ENCODE data around the gene AKAP8L.

AKAP8L gene, protein sequence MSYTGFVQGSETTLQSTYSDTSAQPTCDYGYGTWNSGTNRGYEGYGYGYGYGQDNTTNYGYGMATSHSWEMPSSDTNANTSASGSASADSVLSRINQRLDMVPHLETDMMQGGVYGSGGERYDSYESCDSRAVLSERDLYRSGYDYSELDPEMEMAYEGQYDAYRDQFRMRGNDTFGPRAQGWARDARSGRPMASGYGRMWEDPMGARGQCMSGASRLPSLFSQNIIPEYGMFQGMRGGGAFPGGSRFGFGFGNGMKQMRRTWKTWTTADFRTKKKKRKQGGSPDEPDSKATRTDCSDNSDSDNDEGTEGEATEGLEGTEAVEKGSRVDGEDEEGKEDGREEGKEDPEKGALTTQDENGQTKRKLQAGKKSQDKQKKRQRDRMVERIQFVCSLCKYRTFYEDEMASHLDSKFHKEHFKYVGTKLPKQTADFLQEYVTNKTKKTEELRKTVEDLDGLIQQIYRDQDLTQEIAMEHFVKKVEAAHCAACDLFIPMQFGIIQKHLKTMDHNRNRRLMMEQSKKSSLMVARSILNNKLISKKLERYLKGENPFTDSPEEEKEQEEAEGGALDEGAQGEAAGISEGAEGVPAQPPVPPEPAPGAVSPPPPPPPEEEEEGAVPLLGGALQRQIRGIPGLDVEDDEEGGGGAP

DNA sequence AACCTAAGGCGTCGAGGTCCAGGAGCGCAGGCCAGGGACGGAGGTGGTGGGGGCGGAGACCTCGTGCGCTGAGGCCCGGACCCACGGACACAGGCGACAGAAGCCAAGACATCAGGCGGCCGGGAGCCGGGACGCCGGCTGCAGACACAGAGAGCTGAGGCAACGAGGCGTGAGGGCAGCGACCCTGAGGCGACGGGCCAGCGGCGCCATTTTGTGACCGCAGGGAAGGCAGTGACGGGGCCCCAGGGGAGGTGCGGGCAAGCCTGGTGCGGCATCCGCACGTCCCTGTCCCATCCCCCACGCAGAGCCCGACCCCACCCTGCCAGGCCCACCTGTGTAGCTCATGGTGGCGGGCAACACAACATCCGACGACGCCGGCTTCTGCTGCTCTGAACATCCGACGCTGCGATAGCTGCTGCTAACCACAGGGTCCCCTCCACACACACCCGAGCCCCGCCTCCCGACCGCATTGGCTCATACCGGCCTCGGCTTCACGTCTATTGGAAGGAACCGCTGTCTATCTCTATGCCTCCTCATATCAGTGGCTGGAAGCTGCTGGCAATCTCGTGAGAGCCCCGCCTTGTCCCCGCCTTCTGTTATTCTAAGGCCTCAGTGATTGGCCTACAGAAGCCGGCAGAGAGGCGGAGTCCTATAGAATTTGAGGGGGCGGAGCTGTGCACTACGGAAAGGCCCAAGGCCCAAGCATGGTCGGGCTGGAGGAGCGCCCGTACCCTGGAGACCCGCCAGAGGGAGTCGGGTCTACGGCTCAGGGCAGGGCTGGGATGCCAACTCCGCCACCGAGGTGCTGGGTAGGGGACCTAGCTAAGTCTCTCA, at the start of gene AKAP8L:
TSS of gene AKAP8L (minus strand) at position 410 of the 834 bp plus-strand sequence. CDS start at position 345, 65 bp downstream.
- DNase-seq = peak; percentile 99

DNA sequence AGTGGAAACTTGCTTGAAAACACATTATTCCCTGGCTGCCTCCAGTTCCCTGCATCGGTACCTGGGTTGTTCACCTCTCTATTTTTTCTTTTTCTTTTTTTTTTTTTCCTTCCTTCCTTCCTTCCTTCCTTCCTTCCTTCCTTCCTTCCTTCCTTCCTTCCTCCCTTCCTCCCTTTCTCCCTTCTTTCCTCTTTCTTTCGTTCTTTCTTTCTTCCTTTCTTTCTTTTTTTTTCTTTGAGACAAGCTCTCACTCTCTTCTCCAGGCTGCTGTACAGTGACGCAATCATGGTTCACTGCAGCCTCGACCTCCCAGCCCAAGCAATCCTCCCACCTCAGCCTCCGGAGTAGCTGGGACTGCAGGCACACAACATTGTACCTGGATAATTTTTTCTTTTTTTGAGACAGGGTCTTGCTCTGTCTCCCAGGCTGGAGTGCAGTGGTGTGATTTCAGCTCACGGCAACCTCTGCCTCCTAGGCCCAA, 49.0 kb upstream of the AKAP8L start:
- no peak for DNase-seq

DNA sequence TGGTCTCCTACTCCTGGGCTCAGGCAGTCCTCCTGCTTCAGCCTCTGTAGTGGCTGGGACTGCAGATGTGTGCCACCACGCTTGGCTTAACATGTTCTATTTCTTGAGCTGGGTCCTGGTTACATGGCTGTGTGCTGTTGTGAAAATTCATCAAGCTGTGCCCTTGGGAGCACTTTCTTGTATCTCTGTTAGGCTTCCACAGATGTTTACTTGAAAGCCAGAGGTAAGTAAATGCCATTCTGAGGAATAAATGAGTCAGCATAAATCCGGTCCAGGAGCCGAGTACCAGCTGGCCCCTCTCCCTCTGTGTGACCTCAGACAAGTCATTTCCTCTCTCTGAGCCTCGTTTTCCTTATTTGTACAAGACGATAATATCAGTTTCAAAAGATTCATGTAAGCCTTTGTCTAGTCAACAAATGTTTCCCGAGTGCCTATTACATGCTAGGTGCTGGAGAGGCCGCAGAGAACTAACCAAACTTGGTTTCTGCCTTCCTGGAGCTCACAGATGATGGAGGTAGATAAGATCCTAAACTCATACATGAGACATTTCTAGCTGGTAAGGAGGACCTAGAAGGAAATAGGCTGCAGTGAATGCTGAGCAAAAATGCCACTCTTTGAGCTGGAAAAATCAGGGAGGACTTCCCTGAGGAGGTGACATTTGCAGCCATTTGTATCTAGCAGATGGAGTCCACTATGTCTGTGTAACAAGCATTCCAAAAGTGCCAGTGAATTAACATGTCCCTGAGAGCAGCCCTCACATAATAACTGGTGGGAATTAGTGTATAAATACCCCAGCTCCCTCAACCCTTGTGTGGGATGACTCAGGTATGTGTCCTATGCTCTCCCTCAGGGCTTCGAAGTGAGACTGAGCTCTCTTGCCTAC, 48.3 kb upstream of the AKAP8L start:
- DNase-seq = no peak

DNA sequence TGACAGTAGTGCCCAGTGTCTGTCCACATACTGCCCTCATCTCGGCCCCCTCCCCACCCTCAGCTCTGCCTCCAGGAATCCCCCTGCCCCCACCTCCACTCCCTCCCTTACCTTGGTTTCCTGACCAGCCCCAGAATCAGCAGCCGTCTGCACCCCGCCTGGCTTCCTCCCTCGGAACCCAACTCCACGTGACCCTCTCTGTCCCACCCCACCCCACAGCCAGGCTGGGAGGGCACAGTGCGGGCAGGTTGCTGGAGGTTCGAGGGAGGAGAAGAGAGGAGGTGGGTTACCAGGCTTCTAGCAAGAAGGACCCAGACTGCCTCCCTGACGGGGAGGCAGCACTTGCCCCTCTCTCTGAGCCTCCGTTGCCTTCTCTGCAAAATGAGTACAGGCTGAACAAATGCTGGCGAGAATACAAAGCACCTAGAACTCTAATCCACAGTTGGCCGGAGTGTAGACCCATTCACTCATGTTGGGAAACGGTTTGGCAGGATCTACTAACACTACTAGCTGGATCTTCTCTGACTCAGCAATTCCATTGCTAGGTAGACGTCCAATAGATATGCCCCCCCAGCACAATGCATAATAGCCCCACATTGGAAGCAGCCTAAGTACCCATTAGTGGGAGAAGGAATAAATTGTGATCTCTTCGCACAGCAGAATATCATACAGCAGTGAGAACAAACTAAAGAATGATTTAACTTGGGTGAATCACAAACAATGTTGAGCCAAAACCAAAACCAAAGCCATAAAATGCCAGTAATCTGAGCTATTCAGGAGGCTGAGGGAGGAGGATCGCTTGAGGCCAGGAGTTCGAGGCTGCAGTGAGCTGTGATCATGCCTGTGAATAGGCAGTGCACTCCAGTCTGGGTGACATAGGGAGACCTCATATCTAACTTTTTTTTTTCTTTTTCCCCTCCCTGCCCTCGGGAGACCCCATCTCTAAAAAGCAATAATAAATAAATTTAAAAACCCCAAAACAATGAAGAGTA, 45.9 kb upstream of the AKAP8L start, which contains the start of gene RASAL3:
TSS of gene RASAL3 (minus strand) at position 151 of the 992 bp plus-strand sequence. CDS start 186 bp downstream, outside the sequence.
- DNase-seq = no peak

DNA sequence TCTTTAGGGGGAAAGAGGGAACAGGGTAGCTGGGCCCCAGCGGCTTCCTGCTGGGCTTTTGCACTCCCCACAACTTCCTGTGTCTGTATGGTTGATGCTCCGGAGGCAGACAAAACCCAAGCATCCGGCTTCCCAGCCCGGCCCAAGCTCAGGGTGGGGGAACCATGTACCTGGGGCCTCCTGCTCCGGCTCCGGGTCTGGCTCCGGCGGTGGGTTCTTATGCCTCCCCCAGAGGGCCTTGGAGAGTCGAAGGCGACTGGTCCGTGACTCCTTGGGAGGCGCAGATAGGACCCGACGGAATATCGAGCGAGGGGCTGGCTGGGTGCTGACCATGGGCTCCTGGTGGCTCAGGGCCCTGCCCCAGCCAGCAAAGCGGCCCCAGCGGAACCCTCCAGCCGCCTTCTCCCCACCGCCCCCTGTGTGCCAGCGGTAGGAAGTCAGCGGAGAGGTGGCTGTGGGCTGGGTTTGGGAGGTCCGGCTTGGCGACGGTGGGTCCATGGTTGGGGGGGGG, 45.1 kb upstream of the AKAP8L start:
- DNase-seq = no peak

DNA sequence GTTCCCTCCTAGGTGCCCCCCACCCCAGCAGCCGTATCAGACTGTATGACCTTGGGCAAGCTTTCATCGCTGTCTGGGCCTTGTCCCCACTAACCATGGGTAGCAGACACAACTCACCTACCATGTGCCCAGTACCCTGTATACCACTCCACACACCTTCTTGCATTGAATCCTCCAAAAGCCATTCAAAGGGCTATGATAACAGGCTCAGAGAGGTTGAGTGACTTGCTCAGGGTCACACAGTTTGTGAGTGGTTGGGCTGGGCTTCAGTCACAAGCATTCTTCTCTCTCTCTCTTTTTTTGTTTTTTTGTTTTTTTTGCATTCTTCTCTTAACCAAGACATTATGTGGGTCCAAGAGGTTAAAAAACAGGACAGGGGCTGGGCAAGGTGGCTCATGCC, 42.9 kb upstream of the AKAP8L start:
- no peak for DNase-seq

DNA sequence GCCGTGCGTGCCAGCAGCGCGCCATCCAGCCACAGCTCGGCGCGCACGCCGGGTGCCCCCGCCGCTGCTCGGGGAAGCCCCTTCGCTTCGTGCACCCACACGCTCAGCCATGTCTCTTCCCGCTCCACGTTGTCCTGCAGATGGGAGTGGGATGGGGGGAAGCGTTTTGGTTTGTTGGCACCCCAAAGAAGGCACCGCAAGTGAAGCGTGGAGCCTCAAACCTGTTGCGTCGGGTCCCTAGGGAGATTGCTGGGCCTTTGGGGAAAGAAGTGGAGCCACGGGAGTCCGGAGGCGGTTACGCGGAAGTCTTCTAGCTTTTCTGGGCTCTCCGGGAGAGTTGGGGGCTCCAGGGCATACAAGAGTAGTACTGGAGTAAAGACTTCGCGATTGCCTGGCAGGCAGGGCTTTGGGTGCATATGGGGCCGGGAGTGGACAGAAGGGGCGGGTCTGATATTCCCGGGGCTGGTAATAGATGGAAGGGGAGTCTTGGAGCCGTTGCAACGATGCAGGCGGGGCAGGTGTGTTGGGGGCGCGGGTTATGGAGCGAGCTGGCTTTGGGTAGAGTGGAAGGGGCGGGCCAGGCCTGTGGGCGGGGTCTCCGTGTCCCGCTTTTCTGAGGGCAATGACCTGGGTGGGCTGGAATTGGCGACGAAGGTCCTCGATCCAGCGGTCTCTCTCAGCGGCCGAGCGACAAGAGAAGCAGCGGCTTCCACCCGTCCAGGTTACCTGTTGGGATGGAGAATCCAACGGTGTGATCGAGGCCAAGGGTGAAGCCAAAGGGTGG, 39.1 kb upstream of the AKAP8L start:
- DNase-seq = no peak

DNA sequence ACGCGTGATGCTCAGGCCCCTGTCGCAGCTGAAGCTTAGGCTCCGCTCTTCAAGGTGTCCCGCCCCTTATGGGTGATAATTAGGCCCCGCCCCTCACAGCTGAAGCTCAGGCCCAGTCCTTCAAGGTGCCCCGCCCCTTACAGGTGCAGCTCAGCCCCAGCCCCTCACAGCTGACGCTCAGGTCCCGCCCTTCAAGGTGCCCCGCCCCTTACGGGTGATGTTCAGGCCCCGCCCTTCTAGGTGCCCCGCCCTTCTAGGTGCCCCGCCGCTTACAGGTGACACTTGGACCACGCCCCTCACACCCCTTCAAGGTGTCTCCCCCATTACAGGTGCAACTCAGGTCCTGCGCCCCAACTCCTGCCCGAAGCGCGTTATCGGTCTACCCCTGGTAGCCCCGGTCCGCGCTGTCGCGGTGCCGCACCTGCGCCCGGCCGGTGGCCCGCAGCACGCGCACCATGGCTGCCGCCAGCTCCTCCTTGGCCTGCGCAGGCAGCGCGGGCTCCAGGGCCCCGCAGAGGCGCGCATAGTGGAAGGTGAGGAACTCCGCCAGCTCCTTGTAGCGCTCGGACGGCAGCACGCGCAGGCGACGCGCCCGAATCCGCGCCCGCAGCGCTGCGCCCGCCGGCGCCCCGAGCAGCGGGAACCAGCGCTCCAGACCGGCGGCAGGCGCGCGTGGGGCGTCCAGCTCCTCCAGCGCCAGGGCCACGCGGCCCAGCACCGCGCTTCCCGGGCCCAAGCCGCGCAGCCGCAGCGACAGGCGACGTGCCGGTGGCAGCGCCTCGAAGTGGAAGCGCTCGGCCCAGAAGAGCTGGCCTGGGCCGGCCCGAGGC, 38.3 kb upstream of the AKAP8L start:
- DNase-seq = peak; percentile 38 to 55

DNA sequence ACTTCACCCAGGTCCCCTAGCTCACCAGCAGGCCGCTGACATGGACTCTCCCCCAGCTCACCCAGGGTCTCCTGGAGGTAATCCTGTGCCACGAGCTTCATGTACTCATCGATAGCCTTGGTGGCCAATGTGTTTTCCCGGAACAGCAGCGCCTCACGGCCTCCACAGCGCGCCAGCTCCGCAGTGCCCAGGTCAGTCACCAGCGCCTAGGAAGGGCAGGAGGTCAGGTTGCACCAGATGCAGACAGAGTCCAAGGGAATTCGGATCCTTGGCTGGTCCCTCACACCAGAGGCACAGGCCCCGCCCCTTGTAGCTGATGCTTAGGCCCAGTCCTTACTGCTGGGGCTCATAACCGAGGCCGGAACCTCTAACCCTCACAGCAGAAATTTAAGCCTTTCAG, 37.7 kb upstream of the AKAP8L start:
- no peak for DNase-seq

DNA sequence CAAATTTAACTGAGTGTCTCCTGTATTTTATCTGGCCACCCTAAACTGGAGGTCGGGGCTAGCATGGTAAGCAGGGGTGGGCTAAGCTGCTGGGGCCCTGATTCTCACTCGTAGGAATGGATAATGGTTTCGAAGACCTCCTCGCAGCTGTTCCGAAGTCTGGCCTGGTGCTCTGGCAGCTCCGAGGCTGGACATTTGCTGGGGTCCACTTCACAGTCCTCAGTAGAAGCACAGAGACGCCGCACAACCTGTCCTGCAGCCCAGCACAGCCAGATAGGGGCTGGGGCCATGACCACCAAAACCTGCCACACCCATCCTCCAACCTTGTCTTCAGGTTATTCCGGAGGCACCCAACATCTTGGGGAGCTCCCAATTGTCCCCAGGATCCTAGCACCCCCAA, 37.2 kb upstream of the AKAP8L start:
- no peak for DNase-seq

DNA sequence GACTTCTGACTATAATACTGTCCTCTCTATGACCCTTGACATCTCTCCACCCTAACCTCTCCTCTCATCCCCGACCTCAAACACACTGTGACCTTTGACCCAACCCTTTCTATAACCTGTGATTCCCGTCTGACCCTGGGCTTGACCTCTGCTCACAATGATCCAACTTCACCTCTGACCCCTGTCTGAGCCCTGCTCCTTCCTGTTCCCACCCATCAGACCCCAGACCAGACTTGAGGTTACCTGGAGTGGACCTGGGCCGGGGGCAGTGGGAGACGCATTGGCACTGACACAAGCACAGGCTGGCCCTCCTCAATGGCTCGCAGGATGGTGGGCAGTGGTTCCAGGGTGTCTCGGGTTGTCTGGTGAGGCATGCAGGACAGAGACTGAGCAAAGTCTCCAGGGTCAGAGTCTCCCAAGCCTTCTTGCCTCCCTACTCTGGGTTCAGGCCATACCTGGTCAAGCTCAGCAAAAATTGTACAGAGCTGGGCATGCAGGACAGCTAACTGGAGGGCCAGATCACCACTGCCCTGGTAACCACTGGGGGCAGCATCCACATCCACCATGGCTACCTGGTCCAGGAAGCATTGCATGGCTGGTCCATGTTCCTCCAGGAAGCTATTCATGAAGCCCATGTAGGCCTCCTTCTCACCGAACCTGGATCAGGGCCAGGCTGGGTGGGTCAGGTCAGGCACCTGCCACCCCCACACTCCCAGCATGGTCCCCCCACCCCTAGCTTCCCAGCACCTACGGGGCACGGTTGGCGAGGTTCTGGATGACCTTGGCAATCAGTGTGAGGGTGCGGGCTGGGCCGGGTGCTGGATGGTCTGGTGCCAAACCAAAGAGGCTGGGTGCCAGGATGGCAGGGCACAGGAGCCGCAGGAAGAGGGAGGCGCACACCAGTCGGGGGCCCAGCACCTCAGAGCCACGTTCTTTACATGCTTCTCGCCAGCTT, 35.4 kb upstream of the AKAP8L start:
- DNase-seq = no peak

DNA sequence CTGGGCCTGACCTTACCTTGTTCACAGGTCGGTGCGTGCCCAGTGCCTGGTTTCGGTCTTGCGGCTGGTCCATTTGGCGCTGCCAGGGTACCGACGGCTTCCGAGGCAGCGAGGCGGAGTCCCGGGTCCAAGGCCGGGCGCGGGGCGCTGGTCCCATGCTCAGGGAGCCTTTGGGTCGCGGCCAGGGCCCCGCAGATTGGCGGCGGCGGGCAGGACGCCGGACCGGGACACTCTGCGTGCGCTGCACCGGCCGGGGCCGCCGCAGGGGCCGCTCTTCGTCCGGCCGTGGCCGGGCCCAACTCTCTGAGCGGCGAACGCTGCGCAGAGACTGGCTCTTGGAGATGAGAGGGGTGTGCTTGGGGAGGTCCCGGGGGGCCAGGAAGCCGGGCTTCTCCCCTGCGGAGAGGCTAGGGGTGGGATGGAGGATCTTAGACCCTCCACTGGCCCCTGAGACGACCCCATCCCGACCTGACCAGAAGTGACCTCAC, 34.3 kb upstream of the AKAP8L start:
- DNase-seq = no peak

DNA sequence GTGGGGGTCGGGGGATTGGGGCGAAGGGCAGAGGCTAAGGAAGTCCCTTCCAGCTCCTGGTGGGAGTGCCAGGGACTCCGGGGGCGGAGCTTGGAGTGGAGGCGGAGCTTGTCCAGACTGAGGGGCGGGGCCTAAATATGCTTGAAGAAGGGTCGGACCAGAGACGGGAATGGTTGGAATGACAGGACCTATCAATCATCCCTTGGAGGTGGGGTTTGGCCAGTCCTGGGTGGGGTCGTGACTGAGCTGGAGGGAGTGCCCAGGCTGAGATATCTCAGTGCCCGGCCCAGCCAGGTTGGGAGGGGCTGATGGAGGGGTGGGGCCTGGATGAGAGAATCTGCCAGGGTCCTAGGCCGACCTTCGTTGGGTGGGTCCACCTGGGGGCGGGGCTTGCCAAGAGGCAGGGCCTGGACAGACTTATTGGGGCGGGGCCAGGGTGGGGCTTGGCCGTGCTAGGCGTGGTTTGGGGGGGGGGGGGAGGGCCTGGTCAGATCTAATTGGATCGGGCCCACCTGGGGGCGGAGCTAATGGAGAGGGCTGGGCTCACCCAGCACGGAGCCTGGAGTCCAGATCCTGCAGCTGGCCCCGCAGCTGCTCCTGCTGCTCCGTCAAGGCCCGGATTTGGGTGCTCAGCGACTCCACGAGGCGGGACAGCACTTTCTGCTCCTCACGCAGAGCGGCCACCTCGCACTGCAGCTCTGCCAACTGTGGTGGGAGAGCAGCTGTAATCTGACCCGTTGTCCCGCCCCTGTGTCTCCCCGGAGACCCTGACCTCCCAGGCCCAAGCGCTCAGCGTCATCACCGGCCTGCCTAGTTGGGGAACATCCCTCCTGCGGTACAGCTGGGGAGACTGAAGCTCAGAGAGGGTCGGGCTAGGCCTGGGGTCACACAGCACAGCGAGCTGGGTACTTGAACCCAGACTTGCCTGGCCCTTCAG, 33.6 kb upstream of the AKAP8L start:
- DNase-seq = no peak

DNA sequence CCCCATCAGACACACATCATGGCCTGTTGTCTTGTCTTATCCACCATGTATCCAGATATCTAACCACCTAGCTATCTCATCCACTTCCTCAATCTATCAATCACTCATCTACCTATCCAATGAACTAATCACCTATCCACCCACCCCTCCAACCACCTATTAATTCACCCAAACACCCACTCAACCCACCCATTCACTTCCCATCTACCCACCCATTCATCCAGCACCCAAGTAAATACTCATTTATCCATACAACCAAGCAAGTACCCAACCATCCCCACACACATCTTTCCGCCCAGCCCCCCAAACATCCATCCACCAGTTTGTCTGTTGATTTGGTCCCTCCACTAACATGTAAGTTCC, 31.7 kb upstream of the AKAP8L start:
- DNase-seq = no peak

DNA sequence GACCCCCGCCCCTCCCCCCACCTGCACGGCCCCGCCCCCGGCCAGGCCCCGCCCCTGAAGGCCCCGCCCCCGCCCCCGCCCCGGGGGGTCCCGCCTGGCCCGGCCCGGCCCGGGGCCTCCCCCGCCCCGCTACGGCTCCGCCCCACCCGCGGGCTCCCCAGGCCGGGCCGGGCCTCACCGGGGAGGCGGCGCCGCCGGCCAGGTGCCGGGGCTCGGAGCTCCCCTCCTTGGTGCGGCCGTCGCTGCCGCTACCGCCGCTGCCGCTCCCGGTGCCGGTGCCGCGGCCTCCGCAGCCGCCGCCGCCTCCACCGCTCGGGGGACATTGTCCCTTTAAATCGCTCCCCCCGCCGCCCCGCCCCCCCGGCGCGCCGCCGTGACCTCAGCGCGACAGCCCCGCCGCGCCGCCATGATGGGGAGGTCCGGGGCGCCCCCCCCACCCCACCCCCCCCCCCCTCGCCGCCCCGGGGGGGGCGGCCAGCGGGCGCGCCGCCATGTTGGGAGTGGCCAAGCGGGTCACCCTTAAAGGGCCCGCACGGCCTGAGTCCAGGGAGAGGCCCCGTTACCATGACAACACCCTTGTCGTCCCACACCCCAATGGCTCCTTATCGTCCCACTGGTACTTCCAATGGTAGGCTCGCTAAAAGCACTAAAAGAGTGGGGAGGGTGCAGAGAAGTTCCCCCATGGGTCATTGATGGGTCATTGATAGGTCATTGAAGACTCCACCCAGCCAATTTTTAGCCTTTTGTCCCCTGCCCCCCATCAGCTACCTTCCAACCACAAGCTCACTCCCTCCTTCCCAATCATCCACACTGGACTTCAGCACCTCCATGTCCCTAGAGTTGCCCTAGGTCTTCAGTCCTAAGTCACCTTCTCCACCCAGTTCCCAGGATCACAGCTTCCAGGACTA, 31.1 kb upstream of the AKAP8L start, which contains the start of gene WIZ:
TSS of gene WIZ (minus strand) at position 337 of the 908 bp plus-strand sequence. CDS start 1,649 bp downstream, outside the sequence.
- DNase-seq = peak; percentile 56
